WTC11 (cell line): ENCODE results near the gene LRMDA. TPM values are rescaled to one million over a fixed set of nuclear protein-coding genes. Genes with fewer than 3 reads are reported as not detected.

ENCODE experiments used
- ATAC-seq: fragments of 200-7000 bp; cut with Tn5 transposase; 2 replicates; pipeline ENCODE4 v1.10.0; 2021; ENCODE audit warnings: mild to moderate bottlenecking, moderate library complexity
- CTCF ChIA-PET: fragments of 300-600 bp; sonication (Branson Sonifier 250); formaldehyde crosslinking; loops from one replicate; lab custom pipeline; 2021; ENCODE audit warnings: antibody characterized with exemption; lab: Charles Lee
- POLR2A ChIA-PET: fragments of 350-600 bp; sonication (Branson Sonifier 250); formaldehyde crosslinking; loops from one replicate; lab custom pipeline; 2021; ENCODE audit warnings: antibody characterized with exemption; lab: Charles Lee
- DNase-seq: peaks from one replicate; pipeline ENCODE4 v3.0.0; 2021; ENCODE audit warnings: low spot score
- H3K27ac Mint-ChIP-seq: 2 replicates; pipeline ENCODE4 v1.8.0; 2021; ENCODE audit warnings: mixed read lengths
- H3K27me3 Mint-ChIP-seq: 2 replicates; pipeline ENCODE4 v1.8.0; 2021; ENCODE audit warnings: low read depth, mild to moderate bottlenecking, moderate library complexity, mixed read lengths
- H3K36me3 Mint-ChIP-seq: 2 replicates; pipeline ENCODE4 v1.8.0; 2021; ENCODE audit warnings: mixed read lengths
- H3K4me1 Mint-ChIP-seq: 2 replicates; pipeline ENCODE4 v1.8.0; 2022; ENCODE audit warnings: mixed read lengths
- H3K4me3 Mint-ChIP-seq: 2 replicates; pipeline ENCODE4 v1.8.0; 2021; ENCODE audit warnings: mild to moderate bottlenecking, moderate library complexity, mixed read lengths
- H3K9me3 Mint-ChIP-seq: 2 replicates; pipeline ENCODE4 v1.8.0; 2021; ENCODE audit warnings: mixed read lengths
- ATF1 ChIP-seq: sonication (generic); formaldehyde crosslinking; IDR thresholded peaks from 2 replicates; pipeline ENCODE4 v1.8.1; 2023; ENCODE audit warnings: mild to moderate bottlenecking, moderate library complexity, missing genetic modification reagents
- CREB1 ChIP-seq: sonication (generic); formaldehyde crosslinking; IDR thresholded peaks from 2 replicates; pipeline ENCODE4 v1.8.0; 2023; ENCODE audit warnings: mild to moderate bottlenecking, missing genetic modification reagents
- ELF4 ChIP-seq: sonication (generic); formaldehyde crosslinking; IDR thresholded peaks from 2 replicates; pipeline ENCODE4 v1.8.1; 2022; ENCODE audit warnings: low read depth, mild to moderate bottlenecking, moderate library complexity, missing genetic modification reagents
- ETV6 ChIP-seq: sonication (generic); formaldehyde crosslinking; IDR thresholded peaks from 2 replicates; pipeline ENCODE4 v1.8.1; 2022; ENCODE audit warnings: mild to moderate bottlenecking, missing genetic modification reagents
- GTF2I ChIP-seq: fragments of 250-450 bp; sonication (Bioruptor Pico); conservative IDR thresholded peaks from 2 replicates; pipeline ENCODE4 v1.4.0; 2021; ENCODE audit warnings: mild to moderate bottlenecking
- IRF2 ChIP-seq: sonication (generic); formaldehyde crosslinking; IDR thresholded peaks from 2 replicates; pipeline ENCODE4 v1.8.0; 2022; ENCODE audit warnings: low read depth, missing genetic modification reagents, borderline replicate concordance
- MXD4 ChIP-seq: fragments of 250-450 bp; sonication (Bioruptor Pico); IDR thresholded peaks from 2 replicates; pipeline ENCODE4 v1.8.0; 2021; ENCODE audit warnings: mild to moderate bottlenecking, moderate library complexity, borderline replicate concordance
- NFATC4 ChIP-seq: fragments of 250-450 bp; sonication (Bioruptor Pico); IDR thresholded peaks from 2 replicates; pipeline ENCODE4 v1.9.0; 2021; ENCODE audit warnings: mild to moderate bottlenecking
- NR2C2 ChIP-seq: sonication (generic); formaldehyde crosslinking; IDR thresholded peaks from 2 replicates; pipeline ENCODE4 v1.8.0; 2022; ENCODE audit warnings: mild to moderate bottlenecking, missing genetic modification reagents
- OVOL2 ChIP-seq: fragments of 250-450 bp; sonication (Bioruptor Pico); IDR thresholded peaks from 2 replicates; pipeline ENCODE4 v1.9.0; 2021; ENCODE audit warnings: mild to moderate bottlenecking, borderline replicate concordance
- SMAD3 ChIP-seq: sonication (generic); formaldehyde crosslinking; IDR thresholded peaks from 2 replicates; pipeline ENCODE4 v1.8.0; 2022; ENCODE audit warnings: missing genetic modification reagents, mild to moderate bottlenecking, borderline replicate concordance
- TEAD4 ChIP-seq: sonication (generic); formaldehyde crosslinking; IDR thresholded peaks from 2 replicates; pipeline ENCODE4 v1.8.0; 2022; ENCODE audit warnings: mild to moderate bottlenecking, missing genetic modification reagents
- ZNF138 ChIP-seq: sonication (generic); formaldehyde crosslinking; conservative IDR thresholded peaks from 2 replicates; pipeline ENCODE4 v1.8.1; 2022; ENCODE audit warnings: mild to moderate bottlenecking, moderate library complexity, missing genetic modification reagents
- ZNF317 ChIP-seq: sonication (generic); formaldehyde crosslinking; IDR thresholded peaks from 2 replicates; pipeline ENCODE4 v1.8.1; 2023; ENCODE audit warnings: low read depth, mild to moderate bottlenecking, moderate library complexity, missing genetic modification reagents, borderline replicate concordance
- ZNF671 ChIP-seq: fragments of 250-450 bp; sonication (Bioruptor Pico); IDR thresholded peaks from 2 replicates; pipeline ENCODE4 v1.8.0; 2021; ENCODE audit warnings: mild to moderate bottlenecking
- total RNA-seq: library from RNA; stranded (reverse); gene quantifications from 3 replicates; pipeline ENCODE4 v1.2.3, GENCODE V29; 2021
- TF ChIP-seq, protein P1 (sequence below): sonication (generic); formaldehyde crosslinking; IDR thresholded peaks from 2 replicates; pipeline ENCODE4 v1.8.1; 2023; ENCODE audit warnings: mild to moderate bottlenecking, missing genetic modification reagents
- TF ChIP-seq, protein P2 (sequence below): fragments of 250-450 bp; sonication (Bioruptor Pico); IDR thresholded peaks from 2 replicates; pipeline ENCODE4 v1.9.0; 2021; ENCODE audit warnings: moderate library complexity, mild to moderate bottlenecking, inconsistent platforms, borderline replicate concordance
- TF ChIP-seq, protein P3 (sequence below): sonication (generic); formaldehyde crosslinking; IDR thresholded peaks from 2 replicates; pipeline ENCODE4 v1.8.0; 2023; ENCODE audit warnings: mild to moderate bottlenecking, missing genetic modification reagents
- TF ChIP-seq, protein P4 (sequence below): sonication (generic); formaldehyde crosslinking; IDR thresholded peaks from 2 replicates; pipeline ENCODE4 v1.8.0; 2023; ENCODE audit warnings: missing genetic modification reagents
- TF ChIP-seq, protein P5 (sequence below): sonication (generic); formaldehyde crosslinking; IDR thresholded peaks from 2 replicates; pipeline ENCODE4 v1.8.0; 2022; ENCODE audit warnings: mild to moderate bottlenecking, missing genetic modification reagents
- TF ChIP-seq, protein P6 (sequence below): sonication (generic); formaldehyde crosslinking; IDR thresholded peaks from 2 replicates; pipeline ENCODE4 v1.8.1; 2022; ENCODE audit warnings: mild to moderate bottlenecking, moderate library complexity, missing genetic modification reagents
- TF ChIP-seq, protein P7 (sequence below): sonication (generic); formaldehyde crosslinking; IDR thresholded peaks from 2 replicates; pipeline ENCODE4 v1.8.0; 2022; ENCODE audit warnings: mild to moderate bottlenecking, missing genetic modification reagents

The LRMDA gene
- total RNA-seq, 1 experiment from 2014 or later: 0.92 TPM

DNA sequence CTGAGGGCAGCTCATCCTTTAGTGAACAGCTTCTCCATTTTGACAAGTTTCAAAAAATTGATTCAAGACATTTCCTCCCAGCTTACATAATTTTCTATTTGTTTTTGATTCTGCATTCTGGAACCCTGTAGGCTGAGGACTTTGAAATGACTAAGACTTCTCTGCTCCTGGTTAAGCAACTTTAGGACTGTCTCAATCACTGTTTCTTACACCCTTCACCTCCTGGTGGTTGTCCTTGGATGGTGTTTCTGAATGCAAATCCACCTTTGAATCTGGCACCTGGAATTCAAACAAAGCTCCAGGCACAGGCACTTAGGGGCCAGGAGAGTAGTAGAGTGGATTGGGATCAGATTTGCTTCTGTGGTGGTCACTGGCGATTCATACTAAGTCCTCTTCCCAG lies 595.5 kb downstream of the LRMDA start (continued):
- TF ChIP-seq, protein P1, sequence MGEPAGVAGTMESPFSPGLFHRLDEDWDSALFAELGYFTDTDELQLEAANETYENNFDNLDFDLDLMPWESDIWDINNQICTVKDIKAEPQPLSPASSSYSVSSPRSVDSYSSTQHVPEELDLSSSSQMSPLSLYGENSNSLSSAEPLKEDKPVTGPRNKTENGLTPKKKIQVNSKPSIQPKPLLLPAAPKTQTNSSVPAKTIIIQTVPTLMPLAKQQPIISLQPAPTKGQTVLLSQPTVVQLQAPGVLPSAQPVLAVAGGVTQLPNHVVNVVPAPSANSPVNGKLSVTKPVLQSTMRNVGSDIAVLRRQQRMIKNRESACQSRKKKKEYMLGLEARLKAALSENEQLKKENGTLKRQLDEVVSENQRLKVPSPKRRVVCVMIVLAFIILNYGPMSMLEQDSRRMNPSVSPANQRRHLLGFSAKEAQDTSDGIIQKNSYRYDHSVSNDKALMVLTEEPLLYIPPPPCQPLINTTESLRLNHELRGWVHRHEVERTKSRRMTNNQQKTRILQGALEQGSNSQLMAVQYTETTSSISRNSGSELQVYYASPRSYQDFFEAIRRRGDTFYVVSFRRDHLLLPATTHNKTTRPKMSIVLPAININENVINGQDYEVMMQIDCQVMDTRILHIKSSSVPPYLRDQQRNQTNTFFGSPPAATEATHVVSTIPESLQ (CRISPR knock-in tag): no peak
- TF ChIP-seq, protein P2, sequence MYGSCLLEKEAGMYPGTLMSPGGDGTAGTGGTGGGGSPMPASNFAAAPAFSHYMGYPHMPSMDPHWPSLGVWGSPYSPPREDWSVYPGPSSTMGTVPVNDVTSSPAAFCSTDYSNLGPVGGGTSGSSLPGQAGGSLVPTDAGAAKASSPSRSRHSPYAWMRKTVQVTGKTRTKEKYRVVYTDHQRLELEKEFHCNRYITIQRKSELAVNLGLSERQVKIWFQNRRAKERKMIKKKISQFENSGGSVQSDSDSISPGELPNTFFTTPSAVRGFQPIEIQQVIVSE (CRISPR knock-in tag): no peak
- TF ChIP-seq ETV6 (no peak), GTF2I (no peak), MXD4 (CRISPR knock-in tag) (no peak)
- TF ChIP-seq, protein P3, sequence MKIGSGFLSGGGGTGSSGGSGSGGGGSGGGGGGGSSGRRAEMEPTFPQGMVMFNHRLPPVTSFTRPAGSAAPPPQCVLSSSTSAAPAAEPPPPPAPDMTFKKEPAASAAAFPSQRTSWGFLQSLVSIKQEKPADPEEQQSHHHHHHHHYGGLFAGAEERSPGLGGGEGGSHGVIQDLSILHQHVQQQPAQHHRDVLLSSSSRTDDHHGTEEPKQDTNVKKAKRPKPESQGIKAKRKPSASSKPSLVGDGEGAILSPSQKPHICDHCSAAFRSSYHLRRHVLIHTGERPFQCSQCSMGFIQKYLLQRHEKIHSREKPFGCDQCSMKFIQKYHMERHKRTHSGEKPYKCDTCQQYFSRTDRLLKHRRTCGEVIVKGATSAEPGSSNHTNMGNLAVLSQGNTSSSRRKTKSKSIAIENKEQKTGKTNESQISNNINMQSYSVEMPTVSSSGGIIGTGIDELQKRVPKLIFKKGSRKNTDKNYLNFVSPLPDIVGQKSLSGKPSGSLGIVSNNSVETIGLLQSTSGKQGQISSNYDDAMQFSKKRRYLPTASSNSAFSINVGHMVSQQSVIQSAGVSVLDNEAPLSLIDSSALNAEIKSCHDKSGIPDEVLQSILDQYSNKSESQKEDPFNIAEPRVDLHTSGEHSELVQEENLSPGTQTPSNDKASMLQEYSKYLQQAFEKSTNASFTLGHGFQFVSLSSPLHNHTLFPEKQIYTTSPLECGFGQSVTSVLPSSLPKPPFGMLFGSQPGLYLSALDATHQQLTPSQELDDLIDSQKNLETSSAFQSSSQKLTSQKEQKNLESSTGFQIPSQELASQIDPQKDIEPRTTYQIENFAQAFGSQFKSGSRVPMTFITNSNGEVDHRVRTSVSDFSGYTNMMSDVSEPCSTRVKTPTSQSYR: no peak

DNA sequence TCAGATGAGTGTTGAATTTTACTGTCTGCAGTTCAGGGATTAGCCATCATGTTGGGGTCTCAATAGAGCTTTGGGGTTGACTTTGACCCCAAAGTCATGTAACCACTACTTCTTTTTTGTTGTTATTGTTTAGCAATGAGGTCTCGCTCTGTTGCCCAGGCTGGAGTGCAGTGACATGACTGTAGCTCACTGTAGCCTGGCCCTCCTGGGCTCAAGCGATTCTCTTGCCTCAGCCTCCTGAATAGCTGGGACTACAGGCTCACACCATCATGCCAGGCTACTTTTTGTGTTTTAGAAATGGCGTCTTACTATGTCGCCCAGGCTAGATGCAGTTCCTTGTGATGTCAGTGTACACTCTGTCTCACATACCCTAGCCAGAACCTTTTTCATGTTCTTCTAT lies 598.4 kb downstream of the LRMDA start:
- Mint-ChIP-seq H3K4me3 (no peak overlapping the region), H3K36me3 (no peaks in the 10 kb centered on the region), H3K9me3 (no peaks in the 10 kb centered on the region), H3K27me3 (no peaks in the 10 kb centered on the region), H3K4me1 (peaks cover 13% of the 10 kb centered on the region), H3K27ac (no peak overlapping the region)
- ATAC-seq: no peak
- ChIA-PET CTCF (no interaction called here), POLR2A (no interaction called here)
- no peak for DNase-seq
- TF ChIP-seq CREB1 (CRISPR knock-in tag): no peak
- TF ChIP-seq, protein P4, sequence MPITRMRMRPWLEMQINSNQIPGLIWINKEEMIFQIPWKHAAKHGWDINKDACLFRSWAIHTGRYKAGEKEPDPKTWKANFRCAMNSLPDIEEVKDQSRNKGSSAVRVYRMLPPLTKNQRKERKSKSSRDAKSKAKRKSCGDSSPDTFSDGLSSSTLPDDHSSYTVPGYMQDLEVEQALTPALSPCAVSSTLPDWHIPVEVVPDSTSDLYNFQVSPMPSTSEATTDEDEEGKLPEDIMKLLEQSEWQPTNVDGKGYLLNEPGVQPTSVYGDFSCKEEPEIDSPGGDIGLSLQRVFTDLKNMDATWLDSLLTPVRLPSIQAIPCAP: no peak
- no peak for TF ChIP-seq IRF2 (CRISPR knock-in tag)
- TF ChIP-seq NFATC4 (CRISPR knock-in tag): no peak
- TF ChIP-seq, protein P3: no peak
- TF ChIP-seq ZNF317 (CRISPR knock-in tag): no peak
- TF ChIP-seq SMAD3 (CRISPR knock-in tag): no peak
- TF ChIP-seq, protein P5, sequence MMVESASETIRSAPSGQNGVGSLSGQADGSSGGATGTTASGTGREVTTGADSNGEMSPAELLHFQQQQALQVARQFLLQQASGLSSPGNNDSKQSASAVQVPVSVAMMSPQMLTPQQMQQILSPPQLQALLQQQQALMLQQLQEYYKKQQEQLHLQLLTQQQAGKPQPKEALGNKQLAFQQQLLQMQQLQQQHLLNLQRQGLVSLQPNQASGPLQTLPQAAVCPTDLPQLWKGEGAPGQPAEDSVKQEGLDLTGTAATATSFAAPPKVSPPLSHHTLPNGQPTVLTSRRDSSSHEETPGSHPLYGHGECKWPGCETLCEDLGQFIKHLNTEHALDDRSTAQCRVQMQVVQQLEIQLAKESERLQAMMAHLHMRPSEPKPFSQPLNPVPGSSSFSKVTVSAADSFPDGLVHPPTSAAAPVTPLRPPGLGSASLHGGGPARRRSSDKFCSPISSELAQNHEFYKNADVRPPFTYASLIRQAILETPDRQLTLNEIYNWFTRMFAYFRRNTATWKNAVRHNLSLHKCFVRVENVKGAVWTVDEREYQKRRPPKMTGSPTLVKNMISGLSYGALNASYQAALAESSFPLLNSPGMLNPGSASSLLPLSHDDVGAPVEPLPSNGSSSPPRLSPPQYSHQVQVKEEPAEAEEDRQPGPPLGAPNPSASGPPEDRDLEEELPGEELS (CRISPR knock-in tag): no peak
- TF ChIP-seq NR2C2 (CRISPR knock-in tag): no peak
- TF ChIP-seq ZNF138 (CRISPR knock-in tag): no peak
- TF ChIP-seq, protein P6, sequence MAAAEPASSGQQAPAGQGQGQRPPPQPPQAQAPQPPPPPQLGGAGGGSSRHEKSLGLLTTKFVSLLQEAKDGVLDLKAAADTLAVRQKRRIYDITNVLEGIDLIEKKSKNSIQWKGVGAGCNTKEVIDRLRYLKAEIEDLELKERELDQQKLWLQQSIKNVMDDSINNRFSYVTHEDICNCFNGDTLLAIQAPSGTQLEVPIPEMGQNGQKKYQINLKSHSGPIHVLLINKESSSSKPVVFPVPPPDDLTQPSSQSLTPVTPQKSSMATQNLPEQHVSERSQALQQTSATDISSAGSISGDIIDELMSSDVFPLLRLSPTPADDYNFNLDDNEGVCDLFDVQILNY (CRISPR knock-in tag): no peak
- TF ChIP-seq ATF1 (CRISPR knock-in tag): no peak
- no peak for TF ChIP-seq OVOL2 (CRISPR knock-in tag)
- TF ChIP-seq ZNF671 (CRISPR knock-in tag): no peak
- no peak for TF ChIP-seq TEAD4 (CRISPR knock-in tag)
- no peak for TF ChIP-seq ELF4 (CRISPR knock-in tag)
- TF ChIP-seq, protein P7, sequence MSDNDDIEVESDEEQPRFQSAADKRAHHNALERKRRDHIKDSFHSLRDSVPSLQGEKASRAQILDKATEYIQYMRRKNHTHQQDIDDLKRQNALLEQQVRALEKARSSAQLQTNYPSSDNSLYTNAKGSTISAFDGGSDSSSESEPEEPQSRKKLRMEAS: no peak
